Left kidney (tissue), 1 donor: ENCODE data around the gene VPS37D. TPM values are rescaled to one million over a fixed set of nuclear protein-coding genes. Genes with fewer than 3 reads are reported as not detected.

Experiments used
- polyA plus RNA-seq: library from polyadenylated mRNA; unstranded; fragments of 120-200 nt; gene quantifications from one replicate; pipeline ENCODE4 v1.2.1, GENCODE V29; 2013; ENCODE audit not compliant: insufficient read length

The VPS37D gene
- polyA plus RNA-seq, 1 donor = 9.4 TPM

Other genes with a start within 250 kb of the VPS37D start
- gene FZD9, start 234.1 kb upstream of the VPS37D start, polyA plus RNA-seq = 0.28 TPM
- gene BAZ1B, start 145.5 kb upstream of the VPS37D start, polyA plus RNA-seq = 85.9 TPM
- 40.5 TPM for gene BCL7B, start 110.1 kb upstream of the VPS37D start, polyA plus RNA-seq
- gene TBL2, start 89.3 kb upstream of the VPS37D start, polyA plus RNA-seq = 39.0 TPM
- gene MLXIPL, start 43.3 kb upstream of the VPS37D start, polyA plus RNA-seq = 4.8 TPM
- 9.5 TPM for gene DNAJC30, start 15.6 kb downstream of the VPS37D start, polyA plus RNA-seq
- gene BUD23, start 15.8 kb downstream of the VPS37D start, polyA plus RNA-seq = 96.6 TPM
- 8.0 TPM for gene STX1A, start 51.8 kb downstream of the VPS37D start, polyA plus RNA-seq
- gene ABHD11, start 71.0 kb downstream of the VPS37D start, polyA plus RNA-seq = 26.9 TPM
- 21.7 TPM for gene CLDN3, start 102.4 kb downstream of the VPS37D start, polyA plus RNA-seq
- gene CLDN4, start 163.2 kb downstream of the VPS37D start, polyA plus RNA-seq = 56.5 TPM
- gene METTL27, start 174.7 kb downstream of the VPS37D start, polyA plus RNA-seq = 5.1 TPM
- gene TMEM270, start 193.3 kb downstream of the VPS37D start, polyA plus RNA-seq = 0.27 TPM